PFSK-1 (cell line): ENCODE data around the gene AURKA.

Source experiments
- FOXP2 ChIP-seq: optimal IDR thresholded peaks from 2 replicates; pipeline ENCODE3; 2011; ENCODE audit warnings: borderline replicate concordance, control low read depth, inconsistent platforms; ENCODE audit not compliant: insufficient read depth; ENCODE audit errors: extremely low read length, extremely low read depth
- POLR2AphosphoS5 ChIP-seq: IDR thresholded peaks from 2 replicates; pipeline ENCODE4 v1.6.1; 2012; ENCODE audit warnings: low read depth, mild to moderate bottlenecking, control low read depth, low read length, moderate library complexity
- SIN3A ChIP-seq: IDR thresholded peaks from 2 replicates; pipeline ENCODE4 v1.6.1; 2012; ENCODE audit warnings: mild to moderate bottlenecking, low read length, moderate library complexity, borderline replicate concordance; ENCODE audit not compliant: insufficient read depth
- TAF1 ChIP-seq: IDR thresholded peaks from 2 replicates; pipeline ENCODE4 v1.6.1; 2012; ENCODE audit warnings: low read length, control low read depth, borderline replicate concordance; ENCODE audit not compliant: insufficient read depth
- TF ChIP-seq, protein P1 (sequence below), 2 experiments: IDR thresholded peaks; 2 replicates each; pipeline versions ENCODE4 v1.6.1 to v1.8.0; 2011 to 2012; ENCODE audit warnings: low read depth in 2 of 2, low read length in 2 of 2, control low read depth in 1 of 2, inconsistent platforms in 1 of 2, mild to moderate bottlenecking in 1 of 2, moderate library complexity in 1 of 2; ENCODE audit not compliant: insufficient read depth in 1 of 2

Gene AURKA

DNA sequence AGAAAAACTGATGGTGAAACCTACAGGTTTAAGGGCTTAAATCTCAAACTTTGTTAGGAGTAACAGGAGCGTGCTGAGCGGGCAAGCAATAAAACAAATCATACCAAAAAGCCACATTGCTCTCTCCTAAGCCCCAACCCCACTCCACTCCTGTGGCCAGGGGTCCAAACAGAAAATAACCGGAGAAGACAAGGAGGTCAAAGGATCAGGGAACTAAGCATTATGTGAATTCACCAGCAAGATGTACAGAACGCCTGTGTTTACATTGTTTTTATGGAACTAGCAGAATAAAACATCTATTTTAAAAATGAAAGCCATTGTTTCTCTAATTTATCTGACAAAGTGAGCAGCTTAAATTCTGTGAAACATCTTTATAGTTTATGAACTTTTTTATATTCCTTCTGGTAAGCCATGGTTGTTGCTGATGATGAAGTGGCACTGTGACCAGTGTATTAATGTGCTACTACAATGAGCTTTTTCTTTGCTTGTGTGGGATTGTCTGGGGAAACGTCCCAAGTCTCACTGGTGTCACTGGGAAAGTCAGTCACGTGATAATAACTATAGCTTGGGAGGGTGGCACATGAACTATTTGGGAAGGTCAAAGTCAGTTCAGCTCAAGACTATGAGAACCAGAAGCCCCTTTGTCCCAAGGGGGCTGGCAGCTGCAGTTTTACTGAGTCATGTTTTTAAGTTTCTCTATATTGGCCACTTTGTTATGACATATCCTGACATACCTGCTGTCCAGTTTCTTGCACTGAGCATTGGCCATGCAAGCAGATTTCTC is 23.5 kb downstream of the AURKA start:
- TF ChIP-seq, protein P1, sequence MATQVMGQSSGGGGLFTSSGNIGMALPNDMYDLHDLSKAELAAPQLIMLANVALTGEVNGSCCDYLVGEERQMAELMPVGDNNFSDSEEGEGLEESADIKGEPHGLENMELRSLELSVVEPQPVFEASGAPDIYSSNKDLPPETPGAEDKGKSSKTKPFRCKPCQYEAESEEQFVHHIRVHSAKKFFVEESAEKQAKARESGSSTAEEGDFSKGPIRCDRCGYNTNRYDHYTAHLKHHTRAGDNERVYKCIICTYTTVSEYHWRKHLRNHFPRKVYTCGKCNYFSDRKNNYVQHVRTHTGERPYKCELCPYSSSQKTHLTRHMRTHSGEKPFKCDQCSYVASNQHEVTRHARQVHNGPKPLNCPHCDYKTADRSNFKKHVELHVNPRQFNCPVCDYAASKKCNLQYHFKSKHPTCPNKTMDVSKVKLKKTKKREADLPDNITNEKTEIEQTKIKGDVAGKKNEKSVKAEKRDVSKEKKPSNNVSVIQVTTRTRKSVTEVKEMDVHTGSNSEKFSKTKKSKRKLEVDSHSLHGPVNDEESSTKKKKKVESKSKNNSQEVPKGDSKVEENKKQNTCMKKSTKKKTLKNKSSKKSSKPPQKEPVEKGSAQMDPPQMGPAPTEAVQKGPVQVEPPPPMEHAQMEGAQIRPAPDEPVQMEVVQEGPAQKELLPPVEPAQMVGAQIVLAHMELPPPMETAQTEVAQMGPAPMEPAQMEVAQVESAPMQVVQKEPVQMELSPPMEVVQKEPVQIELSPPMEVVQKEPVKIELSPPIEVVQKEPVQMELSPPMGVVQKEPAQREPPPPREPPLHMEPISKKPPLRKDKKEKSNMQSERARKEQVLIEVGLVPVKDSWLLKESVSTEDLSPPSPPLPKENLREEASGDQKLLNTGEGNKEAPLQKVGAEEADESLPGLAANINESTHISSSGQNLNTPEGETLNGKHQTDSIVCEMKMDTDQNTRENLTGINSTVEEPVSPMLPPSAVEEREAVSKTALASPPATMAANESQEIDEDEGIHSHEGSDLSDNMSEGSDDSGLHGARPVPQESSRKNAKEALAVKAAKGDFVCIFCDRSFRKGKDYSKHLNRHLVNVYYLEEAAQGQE (IDR thresholded peaks at IDR 0.05; ENCODE audit: insufficient read depth in 1 of 2, low read depth in 2 of 2, low read length in 2 of 2): no peak
- TF ChIP-seq TAF1: no peak
- no peak for TF ChIP-seq SIN3A
- TF ChIP-seq POLR2AphosphoS5: peak; percentile 12; the same call in 1 of the 2 replicates

DNA sequence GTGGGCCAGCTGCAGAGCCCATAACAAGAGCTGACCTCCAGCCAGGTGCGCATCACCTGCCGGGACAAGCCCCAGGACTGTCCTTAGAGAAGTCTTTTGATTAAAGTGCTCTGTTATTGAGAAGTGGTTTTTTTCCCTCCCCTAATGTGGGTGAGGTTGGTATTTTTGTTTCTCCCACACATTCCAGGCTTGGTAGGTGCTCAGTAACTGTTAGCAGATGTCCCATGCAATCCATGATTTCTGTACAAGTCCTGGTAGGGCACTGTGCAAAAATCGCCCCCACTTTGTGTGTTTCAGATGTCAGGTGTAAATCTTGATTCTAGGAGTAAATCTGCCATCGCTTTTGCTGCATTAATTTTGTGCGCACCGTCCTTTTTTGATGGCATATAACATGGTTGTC is 28.5 kb downstream of the AURKA start:
- no peak for TF ChIP-seq SIN3A
- TF ChIP-seq, protein P1 (IDR thresholded peaks at IDR 0.05; ENCODE audit: insufficient read depth in 1 of 2, low read depth in 2 of 2, low read length in 2 of 2): no peak
- TF ChIP-seq POLR2AphosphoS5: no peak
- TF ChIP-seq TAF1: no peak
- TF ChIP-seq FOXP2: no peak

DNA sequence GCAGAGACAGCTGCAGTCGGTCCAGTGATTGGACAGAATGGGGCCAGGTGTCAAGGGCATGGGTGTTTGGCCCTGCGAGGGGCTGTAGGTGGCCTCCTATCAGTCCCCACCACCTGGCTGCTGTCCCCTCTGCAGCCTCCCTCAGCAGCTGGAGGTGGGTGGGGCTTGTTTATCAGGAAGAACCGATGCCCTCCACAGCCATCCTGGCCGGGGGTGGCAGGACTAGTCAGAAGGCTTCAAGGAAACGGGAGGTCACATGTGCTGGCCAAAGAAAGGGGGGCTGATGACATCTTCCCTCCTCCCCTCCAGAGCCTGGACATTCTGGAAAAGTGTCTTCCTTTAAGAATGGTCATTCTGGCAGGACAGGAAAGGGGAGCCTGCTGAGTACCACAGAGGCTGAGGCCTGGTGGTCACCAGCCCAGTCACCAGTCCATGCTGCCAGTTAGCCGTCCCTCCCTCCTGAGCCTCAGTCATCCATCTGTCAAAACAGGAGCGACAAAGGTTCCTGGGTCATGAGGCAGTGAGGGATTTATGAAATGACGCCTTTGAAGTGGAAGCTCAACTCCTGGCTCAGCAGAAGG is 29.1 kb downstream of the AURKA start:
- TF ChIP-seq FOXP2 (no peak), SIN3A (no peak), TAF1 (no peak), POLR2AphosphoS5 (no peak)
- TF ChIP-seq, protein P1 (IDR thresholded peaks at IDR 0.05; ENCODE audit: insufficient read depth in 1 of 2, low read depth in 2 of 2, low read length in 2 of 2): no peak

DNA sequence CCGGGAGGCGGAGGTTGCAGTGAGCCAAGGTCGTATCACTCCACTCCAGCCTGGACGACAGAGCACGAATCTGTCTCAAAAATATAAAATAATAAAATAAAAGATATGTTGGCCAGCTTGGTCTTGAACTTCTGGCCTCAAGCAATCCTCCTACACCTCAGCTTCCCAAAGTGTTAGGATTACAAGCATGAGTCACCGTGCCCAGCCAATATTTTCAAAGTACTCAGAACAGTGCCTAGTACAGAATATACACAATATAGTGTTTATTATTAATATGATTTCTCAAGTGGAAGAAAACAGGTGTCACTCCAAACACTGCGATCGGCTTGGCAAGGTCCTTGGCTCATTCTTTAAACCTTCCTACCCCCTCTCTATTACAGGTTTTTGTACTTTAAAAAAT is 30.1 kb downstream of the AURKA start:
- TF ChIP-seq POLR2AphosphoS5 (no peak), TAF1 (no peak), FOXP2 (no peak), SIN3A (no peak)
- TF ChIP-seq, protein P1 (IDR thresholded peaks at IDR 0.05; ENCODE audit: insufficient read depth in 1 of 2, low read depth in 2 of 2, low read length in 2 of 2): no peak

DNA sequence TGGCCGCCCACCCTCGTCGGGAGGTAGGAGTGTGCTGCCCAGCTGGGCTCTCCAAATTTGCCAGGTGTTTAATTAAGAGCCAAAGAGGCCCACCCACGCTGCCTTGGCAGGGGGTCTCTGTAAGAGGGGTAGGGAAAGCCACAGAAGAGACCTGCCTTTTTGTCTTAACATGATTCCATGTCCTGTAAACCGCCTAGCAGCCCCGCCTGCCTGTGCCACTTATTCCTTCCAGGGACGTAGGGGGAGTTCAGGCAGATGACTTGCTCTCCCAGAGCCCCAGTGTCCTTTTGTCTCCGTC is 31.2 kb downstream of the AURKA start:
- TF ChIP-seq TAF1 (no peak), POLR2AphosphoS5 (no peak), SIN3A (no peak), FOXP2 (no peak)
- TF ChIP-seq, protein P1 (IDR thresholded peaks at IDR 0.05; ENCODE audit: insufficient read depth in 1 of 2, low read depth in 2 of 2, low read length in 2 of 2): no peak
